Measurements from ENCODE around the gene MAP6D1.

Gene MAP6D1

GRCh38 chr3:183854318-183855035, 29.1 kb upstream of the MAP6D1 start:
- TF ChIP-seq CTCF (IDR thresholded peaks at IDR 0.05; ENCODE audit: low read depth, low read length), result no peak
- H3K4me3 ChIP-seq (ENCODE audit: low read depth, low read length), result no peak overlapping the region

GRCh38 chr3:183845608-183846288, 20.4 kb upstream of the MAP6D1 start:
- no peak overlapping the region for H3K4me3 ChIP-seq (ENCODE audit: low read depth, low read length)
- TF ChIP-seq CTCF (IDR thresholded peaks at IDR 0.05; ENCODE audit: low read depth, low read length), result no peak

GRCh38 chr3:183845090-183845489, 19.7 kb upstream of the MAP6D1 start:
- TF ChIP-seq CTCF (IDR thresholded peaks at IDR 0.05; ENCODE audit: low read depth, low read length), result no peak
- H3K4me3 ChIP-seq (ENCODE audit: low read depth, low read length), result no peak overlapping the region; the same call in 1 of the 2 replicates

- TF ChIP-seq CTCF (IDR thresholded peaks at IDR 0.05; ENCODE audit: low read depth, low read length), result no peak
- no peak overlapping the region for H3K4me3 ChIP-seq (ENCODE audit: low read depth, low read length)
Measured at GRCh38 chr3:183844606-183845005, 19.2 kb upstream of the MAP6D1 start.

GRCh38 chr3:183839751-183840150, 14.4 kb upstream of the MAP6D1 start:
- no peak overlapping the region for H3K4me3 ChIP-seq (ENCODE audit: low read depth, low read length)
- TF ChIP-seq CTCF (IDR thresholded peaks at IDR 0.05; ENCODE audit: low read depth, low read length), result no peak

- no peak for TF ChIP-seq CTCF (IDR thresholded peaks at IDR 0.05; ENCODE audit: low read depth, low read length)
- no peak overlapping the region for H3K4me3 ChIP-seq (ENCODE audit: low read depth, low read length)
Measured at GRCh38 chr3:183837894-183838293, 12.5 kb upstream of the MAP6D1 start.

- H3K4me3 ChIP-seq (ENCODE audit: low read depth, low read length), result no peak overlapping the region
- TF ChIP-seq CTCF (IDR thresholded peaks at IDR 0.05; ENCODE audit: low read depth, low read length), result no peak
Measured at GRCh38 chr3:183837390-183837789, 12.0 kb upstream of the MAP6D1 start.

All from WI38 (cell line).